Endodermal cell (in vitro differentiated cells): Measurements from ENCODE around the gene MRPS30. TPM values are rescaled to one million over a fixed set of nuclear protein-coding genes. Genes with fewer than 3 reads are reported as not detected.

Experiments used
- DNase-seq: peaks from one replicate; pipeline ENCODE4 v3.0.0-alpha.2; 2017
- H3K27ac ChIP-seq: 2 replicates; pipeline ENCODE4 v1.5.1; 2013; ENCODE audit warnings: mild to moderate bottlenecking, low read depth, low read length, moderate library complexity
- H3K27me3 ChIP-seq: 2 replicates; pipeline ENCODE4 v1.6.1; 2013; ENCODE audit warnings: mild to moderate bottlenecking, low read length, moderate library complexity; ENCODE audit not compliant: insufficient read depth, control insufficient read depth, poor library complexity, severe bottlenecking
- H3K36me3 ChIP-seq: 2 replicates; pipeline ENCODE4 v1.7.0; 2013; ENCODE audit warnings: mild to moderate bottlenecking, low read length, moderate library complexity; ENCODE audit not compliant: control insufficient read depth, insufficient read depth
- H3K4me1 ChIP-seq: one replicate; pipeline ENCODE4 v1.7.0; 2013; ENCODE audit warnings: low read length; ENCODE audit not compliant: control insufficient read depth, insufficient read depth
- H3K4me3 ChIP-seq: 2 replicates; pipeline ENCODE4 v1.5.1; 2013; ENCODE audit warnings: mild to moderate bottlenecking, low read length, moderate library complexity
- H3K9ac ChIP-seq: 2 replicates; pipeline ENCODE4 v1.6.1; 2013; ENCODE audit warnings: mild to moderate bottlenecking, low read length, moderate library complexity; ENCODE audit not compliant: poor library complexity, severe bottlenecking; ENCODE audit errors: extremely low read depth
- H3K9me3 ChIP-seq: 2 replicates; pipeline ENCODE4 v1.6.1; 2013; ENCODE audit warnings: mild to moderate bottlenecking, low read length, moderate library complexity; ENCODE audit not compliant: control insufficient read depth
- H3K27ac Mint-ChIP-seq: 2 replicates; pipeline ENCODE4 v1.8.0; 2020; ENCODE audit warnings: mixed read lengths
- H3K27me3 Mint-ChIP-seq: 2 replicates; pipeline ENCODE4 v1.8.0; 2021; ENCODE audit warnings: mild to moderate bottlenecking, mixed read lengths; ENCODE audit not compliant: insufficient read depth
- H3K36me3 Mint-ChIP-seq: 2 replicates; pipeline ENCODE4 v1.8.0; 2020; ENCODE audit warnings: low read depth, mixed read lengths
- H3K4me1 Mint-ChIP-seq: 2 replicates; pipeline ENCODE4 v1.8.0; 2020; ENCODE audit warnings: mixed read lengths
- H3K4me3 Mint-ChIP-seq: 2 replicates; pipeline ENCODE4 v1.8.0; 2020; ENCODE audit warnings: mild to moderate bottlenecking, moderate library complexity, mixed read lengths
- H3K9me3 Mint-ChIP-seq: 2 replicates; pipeline ENCODE4 v1.8.0; 2020; ENCODE audit warnings: mild to moderate bottlenecking, mixed read lengths
- CTCF ChIP-seq: fragments of 200-600 bp; sonication (generic); conservative IDR thresholded peaks from 2 replicates; pipeline ENCODE4 v1.5.0; 2021; ENCODE audit warnings: antibody characterized with exemption, mild to moderate bottlenecking
- WGBS, 2 experiments: methylation state at CpG; one replicate each; pipeline versions ENCODE4 v1.1.5 to v1.1.7; 2013; ENCODE audit warnings: missing lambda C conversion rate in 2 of 2, mixed read lengths in 1 of 2; ENCODE audit not compliant: insufficient coverage in 1 of 2, insufficient read length in 1 of 2; 5-methylcytosine and 5-hydroxymethylcytosine counted together
- total RNA-seq, 2 donors: library from RNA; stranded (reverse); fragmentation: NEBNext Ultra II Directional in 1 of 2; extraction: Animal tissue kit (Norgen Biotek cat#: 25700) in 1 of 2; gene quantifications; 2 replicates in 1 of 2; 3 replicates in 1 of 2; pipeline ENCODE4 v1.2.1, GENCODE V29; 2021

The MRPS30 gene
- total RNA-seq, 2 donors from 2014 or later: 47.1 to 54.2 TPM

GRCh38 chr5:44830951-44831350, 22.2 kb downstream of the MRPS30 start:
- H3K27me3 ChIP-seq: no peaks in the 10 kb centered on the region

GRCh38 chr5:44833249-44833648, 24.5 kb downstream of the MRPS30 start:
- H3K9ac ChIP-seq: no peak overlapping the region
- DNase-seq: no peak
- no peaks in the 10 kb centered on the region for H3K9me3 ChIP-seq
- H3K9me3 Mint-ChIP-seq: peaks cover 5% of the 10 kb centered on the region
- no peaks in the 10 kb centered on the region for H3K4me1 Mint-ChIP-seq
- H3K4me3 ChIP-seq: no peak overlapping the region
- no peak for TF ChIP-seq CTCF
- H3K4me1 ChIP-seq: no peaks in the 10 kb centered on the region
- no peak overlapping the region for H3K27ac ChIP-seq
- H3K27ac Mint-ChIP-seq: no peak overlapping the region
- no peaks in the 10 kb centered on the region for H3K27me3 Mint-ChIP-seq
- H3K27me3 ChIP-seq: no peaks in the 10 kb centered on the region
- 91% methylated on average over 1 of the region's 1 CpG; no CpG with 5 or more reads in 1 of the 2 experiments for WGBS, 2 experiments
- peaks cover 16% of the 10 kb centered on the region for H3K36me3 Mint-ChIP-seq
- no peaks in the 10 kb centered on the region for H3K36me3 ChIP-seq
- H3K4me3 Mint-ChIP-seq: no peak overlapping the region

More at GRCh38 chr5:44830951-44831350, 22.2 kb downstream of the MRPS30 start:
- Histone ChIP-seq H3K27ac (no peak overlapping the region), H3K36me3 (no peaks in the 10 kb centered on the region), H3K9ac (no peak overlapping the region), H3K9me3 (no peaks in the 10 kb centered on the region), H3K4me1 (no peaks in the 10 kb centered on the region), H3K4me3 (no peak overlapping the region)
- no peak overlapping the region for H3K27ac Mint-ChIP-seq
- 100% methylated on average over 1 of the region's 1 CpG; no CpG with 5 or more reads in 1 of the 2 experiments for WGBS, 2 experiments
- no peak overlapping the region for H3K4me3 Mint-ChIP-seq
- H3K9me3 Mint-ChIP-seq: no peaks in the 10 kb centered on the region
- H3K27me3 Mint-ChIP-seq: no peaks in the 10 kb centered on the region
- no peak for DNase-seq
- TF ChIP-seq CTCF: no peak
- peaks cover 6% of the 10 kb centered on the region for H3K4me1 Mint-ChIP-seq
- peaks cover 11% of the 10 kb centered on the region for H3K36me3 Mint-ChIP-seq

- no peak for DNase-seq
- H3K27me3 Mint-ChIP-seq: no peaks in the 10 kb centered on the region
- peaks cover 26% of the 10 kb centered on the region for H3K9me3 Mint-ChIP-seq
- Histone ChIP-seq H3K9me3 (peaks cover 18% of the 10 kb centered on the region), H3K27me3 (no peaks in the 10 kb centered on the region), H3K36me3 (no peaks in the 10 kb centered on the region), H3K27ac (no peak overlapping the region), H3K4me3 (no peak overlapping the region), H3K9ac (no peak overlapping the region), H3K4me1 (no peaks in the 10 kb centered on the region)
- TF ChIP-seq CTCF: no peak
- H3K27ac Mint-ChIP-seq: no peak overlapping the region
- peaks cover 22% of the 10 kb centered on the region for H3K36me3 Mint-ChIP-seq
- WGBS, 2 experiments: 99 to 100% methylated on average over 1 to 3 of the region's 3 CpGs
- no peak overlapping the region for H3K4me3 Mint-ChIP-seq
- H3K4me1 Mint-ChIP-seq: no peaks in the 10 kb centered on the region
These were observed 26.9 kb downstream of the MRPS30 start for GRCh38 chr5:44835693-44836092.
